Glutamatergic neuron (in vitro differentiated cells): Measurements from ENCODE around the gene MGAT4C. TPM values are rescaled to one million over a fixed set of nuclear protein-coding genes. Genes with fewer than 3 reads are reported as not detected.

Experiments used
- DNase-seq: peaks from one replicate; pipeline ENCODE4 v3.0.0; 2022
- H3K27ac Mint-ChIP-seq: one replicate; pipeline ENCODE4 v1.8.0; 2020; ENCODE audit warnings: mild to moderate bottlenecking, mixed read lengths, inconsistent platforms; ENCODE audit not compliant: unreplicated experiment
- H3K27me3 Mint-ChIP-seq: one replicate; pipeline ENCODE4 v1.8.0; 2020; ENCODE audit warnings: mild to moderate bottlenecking, moderate library complexity, mixed read lengths, inconsistent platforms; ENCODE audit not compliant: unreplicated experiment
- H3K36me3 Mint-ChIP-seq: one replicate; pipeline ENCODE4 v1.8.0; 2020; ENCODE audit warnings: mild to moderate bottlenecking, mixed read lengths, inconsistent platforms; ENCODE audit not compliant: unreplicated experiment
- H3K4me1 Mint-ChIP-seq: one replicate; pipeline ENCODE4 v1.8.0; 2020; ENCODE audit warnings: mild to moderate bottlenecking, low read depth, mixed read lengths, inconsistent platforms; ENCODE audit not compliant: unreplicated experiment
- H3K4me3 Mint-ChIP-seq: one replicate; pipeline ENCODE4 v1.8.0; 2020; ENCODE audit warnings: mild to moderate bottlenecking, mixed read lengths, inconsistent platforms; ENCODE audit not compliant: unreplicated experiment
- H3K9me3 Mint-ChIP-seq: one replicate; pipeline ENCODE4 v1.8.0; 2020; ENCODE audit warnings: mild to moderate bottlenecking, moderate library complexity, mixed read lengths, inconsistent platforms; ENCODE audit not compliant: unreplicated experiment
- CTCF ChIP-seq: fragments of 200-600 bp; sonication (generic); IDR thresholded peaks from one replicate; pipeline ENCODE4 v1.5.0; 2021; ENCODE audit not compliant: partially characterized antibody, unreplicated experiment
- total RNA-seq: library from RNA; stranded (reverse); fragmentation: NEBNext Ultra II Directional; extraction: Animal tissue kit (Norgen Biotek cat#: 25700); gene quantifications from one replicate; pipeline ENCODE4 v1.2.1, GENCODE V29; 2021; ENCODE audit not compliant: unreplicated experiment

Gene MGAT4C
- total RNA-seq, 1 donor from 2014 or later, result 0.98 TPM

DNA sequence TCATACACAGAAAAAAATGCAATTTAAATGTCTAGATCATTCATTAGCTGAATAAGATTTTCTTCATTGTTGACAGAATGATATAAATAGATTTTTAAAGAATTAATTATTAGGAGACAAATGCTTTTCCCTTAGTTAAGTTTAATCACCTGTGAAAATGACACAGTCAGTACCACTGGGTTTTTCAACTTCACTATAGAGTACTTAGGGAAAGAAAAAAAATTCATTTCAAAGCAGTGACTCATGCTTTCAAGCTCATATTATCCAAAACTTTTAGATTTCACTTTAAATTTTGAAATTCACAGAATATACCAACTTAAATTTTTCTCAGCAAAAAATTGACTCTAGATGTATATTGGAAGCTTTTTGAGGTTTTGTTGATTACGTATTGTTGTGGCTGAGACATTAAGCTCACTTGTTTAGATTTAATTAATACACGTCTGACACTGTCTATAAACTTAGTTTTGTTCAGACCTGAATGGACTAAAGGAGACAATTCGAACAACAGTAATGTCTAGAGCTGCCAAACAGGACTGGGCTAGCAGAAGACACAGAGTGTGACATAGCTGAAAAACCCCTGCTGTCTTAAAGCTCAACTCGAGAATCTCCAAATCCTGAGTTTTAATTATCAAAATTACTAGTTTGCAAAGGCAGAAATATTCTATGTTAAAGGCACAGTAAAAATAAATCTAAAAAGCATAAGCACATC is 1.6 kb downstream of the MGAT4C start:
- Mint-ChIP-seq H3K4me3 (no peak overlapping the region), H3K4me1 (peaks cover 11% of the 10 kb centered on the region), H3K9me3 (no peaks in the 10 kb centered on the region), H3K27me3 (no peaks in the 10 kb centered on the region), H3K36me3 (no peaks in the 10 kb centered on the region), H3K27ac (no peak overlapping the region)
- no peak for TF ChIP-seq CTCF
- no peak for DNase-seq

GRCh38 chr12:86249851-86250250 is 6.3 kb downstream of the MGAT4C start:
- Mint-ChIP-seq H3K9me3 (no peaks in the 10 kb centered on the region), H3K36me3 (no peaks in the 10 kb centered on the region), H3K27ac (no peak overlapping the region), H3K4me3 (no peak overlapping the region), H3K27me3 (no peaks in the 10 kb centered on the region), H3K4me1 (peaks cover 2% of the 10 kb centered on the region)
- DNase-seq, result no peak
- no peak for TF ChIP-seq CTCF

DNA sequence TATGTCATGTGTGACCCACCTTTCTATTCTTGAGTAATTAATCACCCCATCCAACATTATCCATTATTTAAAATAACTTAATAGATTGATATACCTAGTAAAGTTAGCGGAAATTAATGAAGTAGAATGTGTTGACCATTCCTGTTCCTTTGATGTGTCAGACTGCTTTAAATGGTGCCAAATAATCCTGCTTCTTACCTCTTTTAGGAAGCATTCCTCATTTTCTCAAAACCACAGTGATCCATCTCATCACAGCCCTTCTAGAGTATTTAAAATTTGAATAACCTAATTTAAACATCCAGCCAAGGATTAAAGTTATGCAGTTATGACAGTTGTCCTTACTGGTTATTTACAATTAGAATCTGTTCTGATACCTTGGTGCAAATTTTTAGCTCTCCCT is 6.9 kb downstream of the MGAT4C start:
- DNase-seq, result no peak
- H3K4me3 Mint-ChIP-seq, result no peak overlapping the region
- H3K4me1 Mint-ChIP-seq, result peaks cover 2% of the 10 kb centered on the region
- no peak for TF ChIP-seq CTCF
- no peaks in the 10 kb centered on the region for H3K9me3 Mint-ChIP-seq
- H3K27ac Mint-ChIP-seq, result no peak overlapping the region
- H3K27me3 Mint-ChIP-seq, result no peaks in the 10 kb centered on the region
- no peaks in the 10 kb centered on the region for H3K36me3 Mint-ChIP-seq

DNA sequence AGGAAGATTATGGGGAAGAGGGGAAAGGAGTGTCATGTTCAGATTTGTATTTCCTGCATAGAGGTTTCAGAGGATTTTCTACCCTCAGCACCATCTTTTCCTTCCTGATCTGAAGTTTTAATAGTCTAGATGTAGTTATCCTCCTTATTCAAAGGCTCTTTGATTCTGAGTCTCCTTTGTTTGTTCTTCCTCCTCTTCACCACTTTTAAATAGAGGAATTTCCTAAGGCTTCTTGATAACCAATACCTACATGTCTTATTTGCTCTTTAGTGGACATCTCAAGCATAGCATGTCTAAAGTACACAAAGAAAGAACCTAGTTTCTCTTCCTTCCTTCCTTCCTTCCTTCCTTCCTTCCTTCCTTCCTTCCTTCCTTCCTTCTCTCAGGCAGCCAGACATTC is 8.3 kb downstream of the MGAT4C start:
- no peaks in the 10 kb centered on the region for H3K36me3 Mint-ChIP-seq
- no peaks in the 10 kb centered on the region for H3K27me3 Mint-ChIP-seq
- H3K4me1 Mint-ChIP-seq, result peaks cover 2% of the 10 kb centered on the region
- H3K4me3 Mint-ChIP-seq, result no peak overlapping the region
- no peaks in the 10 kb centered on the region for H3K9me3 Mint-ChIP-seq
- no peak overlapping the region for H3K27ac Mint-ChIP-seq
- DNase-seq, result no peak
- no peak for TF ChIP-seq CTCF

DNA sequence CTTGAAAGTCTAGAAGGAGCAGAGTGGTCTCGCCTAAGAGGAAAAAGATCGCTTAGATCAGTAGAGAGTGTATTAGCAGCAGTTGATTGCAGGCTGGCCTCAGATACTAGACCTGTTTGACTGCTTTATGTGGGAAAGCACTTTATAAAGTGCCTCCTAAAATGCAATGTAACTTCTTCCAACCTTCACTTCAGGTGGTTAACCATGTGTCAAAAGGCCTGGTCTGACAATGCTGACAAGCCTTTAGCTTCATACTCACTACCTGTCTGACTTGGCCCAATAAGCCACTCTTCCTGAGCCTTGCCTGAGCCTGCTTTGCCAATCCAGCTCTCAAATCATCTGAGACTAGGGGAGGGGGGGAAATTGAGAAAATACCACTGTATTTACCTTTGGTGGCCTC is 14.6 kb downstream of the MGAT4C start:
- TF ChIP-seq CTCF, result no peak
- Mint-ChIP-seq H3K27ac (no peak overlapping the region), H3K27me3 (no peaks in the 10 kb centered on the region), H3K4me1 (no peaks in the 10 kb centered on the region), H3K4me3 (no peak overlapping the region), H3K9me3 (no peaks in the 10 kb centered on the region), H3K36me3 (no peaks in the 10 kb centered on the region)
- no peak for DNase-seq
